Common myeloid progenitor, CD34-positive (primary cell): ENCODE measurements around the gene PAGE4.

ENCODE experiments used
- CTCF ChIA-PET: fragments of 350-600 bp; sonication (Branson Sonifier 250); formaldehyde crosslinking; loops from one replicate; lab custom pipeline; 2021; ENCODE audit warnings: antibody characterized with exemption; lab: Charles Lee
- POLR2A ChIA-PET: fragments of 350-600 bp; sonication (Branson Sonifier 250); formaldehyde crosslinking; loops from one replicate; lab custom pipeline; 2021; ENCODE audit warnings: antibody characterized with exemption; lab: Charles Lee
- DNase-seq, 3 donors: peaks; one replicate each; pipeline versions ENCODE4 v3.0.0 to v3.0.0-alpha.2; 2013
- H3K27ac ChIP-seq, 2 experiments: 1 replicate in 1 of 2; 2 replicates in 1 of 2; pipeline ENCODE4 v1.7.0; 2013; ENCODE audit warnings: inconsistent platforms in 2 of 2, low read length in 2 of 2, mild to moderate bottlenecking in 2 of 2, low read depth in 1 of 2, moderate library complexity in 1 of 2; ENCODE audit not compliant: severe bottlenecking in 2 of 2, insufficient read depth in 1 of 2, poor library complexity in 1 of 2
- H3K27me3 ChIP-seq, 5 experiments: replicated peaks in 2 of 5; 1 replicate in 3 of 5; 2 replicates in 2 of 5; pipeline versions ENCODE4 v1.6.1 to v1.7.0; 2013; ENCODE audit warnings: low read length in 4 of 5, mild to moderate bottlenecking in 2 of 5, moderate library complexity in 2 of 5, inconsistent platforms in 1 of 5; ENCODE audit not compliant: insufficient read depth in 5 of 5, control insufficient read depth in 4 of 5
- H3K36me3 ChIP-seq, 4 experiments: 1 replicate in 2 of 4; 2 replicates in 2 of 4; pipeline versions ENCODE4 v1.6.1 to v1.7.0; 2013; ENCODE audit warnings: low read length in 3 of 4, control low read depth in 1 of 4, mild to moderate bottlenecking in 1 of 4; ENCODE audit not compliant: control insufficient read depth in 4 of 4, insufficient read depth in 4 of 4
- H3K4me1 ChIP-seq, 4 experiments: 1 replicate in 3 of 4; 2 replicates in 1 of 4; pipeline versions ENCODE4 v1.6.1 to v1.7.1; 2013; ENCODE audit warnings: low read length in 3 of 4, mild to moderate bottlenecking in 3 of 4, control low read depth in 1 of 4, inconsistent platforms in 1 of 4, moderate library complexity in 1 of 4; ENCODE audit not compliant: control insufficient read depth in 4 of 4, insufficient read depth in 4 of 4; ENCODE audit errors: control extremely low read depth in 1 of 4
- H3K4me3 ChIP-seq, 7 experiments: 1 replicate in 4 of 7; 2 replicates in 3 of 7; pipeline versions ENCODE4 v1.5.1 to v1.7.0; 2013; ENCODE audit warnings: mild to moderate bottlenecking in 7 of 7, low read length in 6 of 7, moderate library complexity in 6 of 7, inconsistent platforms in 2 of 7, low read depth in 2 of 7, control low read depth in 1 of 7; ENCODE audit not compliant: insufficient read depth in 4 of 7, control insufficient read depth in 1 of 7; ENCODE audit errors: extremely low read depth in 1 of 7
- H3K9me3 ChIP-seq, 5 experiments: 1 replicate in 4 of 5; 2 replicates in 1 of 5; pipeline versions ENCODE4 v1.6.1 to v1.7.1; 2013; ENCODE audit warnings: low read length in 4 of 5, mild to moderate bottlenecking in 2 of 5, inconsistent platforms in 1 of 5, low read depth in 1 of 5, moderate library complexity in 1 of 5; ENCODE audit not compliant: control insufficient read depth in 4 of 5, insufficient read depth in 2 of 5; ENCODE audit errors: control extremely low read depth in 1 of 5
- WGBS: methylation state at CpG from one replicate; pipeline ENCODE4 v1.1.5; 2013; ENCODE audit not compliant: insufficient coverage; 5-methylcytosine and 5-hydroxymethylcytosine counted together

The PAGE4 gene

DNA sequence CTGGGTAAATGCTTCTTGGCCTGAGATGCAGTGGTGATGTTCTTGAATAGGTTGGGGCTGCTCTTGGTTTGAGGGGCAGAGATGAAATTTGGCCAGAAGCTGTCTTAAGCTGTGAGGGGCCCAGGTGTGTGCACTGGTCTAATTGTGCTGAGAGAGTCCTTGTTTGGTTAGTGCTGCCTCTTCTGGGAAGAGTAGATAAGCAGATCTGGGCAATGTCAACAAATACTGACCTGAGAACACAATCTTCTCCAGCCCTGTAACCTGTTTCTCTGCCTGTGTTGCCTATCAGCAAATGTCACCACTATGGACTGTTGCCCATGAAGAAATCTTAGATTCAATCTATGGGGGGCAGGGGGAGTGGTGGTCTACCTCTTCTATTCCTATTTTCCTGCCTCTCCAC, 33.0 kb downstream of the PAGE4 start:
- H3K27ac ChIP-seq: no peak overlapping the region
- H3K27me3 ChIP-seq: no peaks in the 10 kb centered on the region
- ChIA-PET POLR2A (no interaction called here), CTCF (no interaction called here)
- H3K4me1 ChIP-seq: no peaks in the 10 kb centered on the region
- no peak for DNase-seq
- no peaks in the 10 kb centered on the region for H3K36me3 ChIP-seq
- no peak overlapping the region for H3K4me3 ChIP-seq
- no peaks in the 10 kb centered on the region for H3K9me3 ChIP-seq

DNA sequence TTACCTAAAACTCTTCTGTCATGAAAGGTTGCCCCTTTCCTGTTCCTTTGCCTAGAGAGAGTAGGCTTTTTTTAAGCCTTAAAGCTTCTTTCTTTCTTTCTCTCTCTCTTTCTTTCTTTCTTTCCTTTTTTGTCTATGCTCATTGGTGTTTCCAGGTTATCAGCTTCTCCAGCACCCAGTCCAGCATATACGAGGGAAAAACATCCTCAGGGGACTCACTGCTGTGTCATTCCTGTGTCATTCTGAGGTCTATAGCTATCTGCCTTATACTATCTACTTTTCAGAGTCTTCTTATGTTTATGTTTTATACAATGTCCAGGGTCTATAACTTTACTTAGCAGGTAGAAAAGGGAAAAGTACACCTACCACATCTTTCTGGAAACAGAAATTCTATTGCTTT, 39.6 kb downstream of the PAGE4 start:
- H3K27ac ChIP-seq: no peak overlapping the region
- H3K9me3 ChIP-seq: no peaks in the 10 kb centered on the region
- H3K36me3 ChIP-seq: no peaks in the 10 kb centered on the region
- H3K27me3 ChIP-seq: peaks cover 0 to 2% (median 0%) of the 10 kb centered on the region in 5 experiments
- H3K4me3 ChIP-seq: no peak overlapping the region
- no CpG with 5 or more reads among the region's 1 CpG for WGBS
- DNase-seq: no peak
- ChIA-PET POLR2A (no interaction called here), CTCF (interaction anchor here (1.0 to 2.4 kb wide), 2 partner anchors 9 to 10 kb away, joined by 3 to 6 read pairs; no protein-coding TSS in a partner anchor)
- no peaks in the 10 kb centered on the region for H3K4me1 ChIP-seq

DNA sequence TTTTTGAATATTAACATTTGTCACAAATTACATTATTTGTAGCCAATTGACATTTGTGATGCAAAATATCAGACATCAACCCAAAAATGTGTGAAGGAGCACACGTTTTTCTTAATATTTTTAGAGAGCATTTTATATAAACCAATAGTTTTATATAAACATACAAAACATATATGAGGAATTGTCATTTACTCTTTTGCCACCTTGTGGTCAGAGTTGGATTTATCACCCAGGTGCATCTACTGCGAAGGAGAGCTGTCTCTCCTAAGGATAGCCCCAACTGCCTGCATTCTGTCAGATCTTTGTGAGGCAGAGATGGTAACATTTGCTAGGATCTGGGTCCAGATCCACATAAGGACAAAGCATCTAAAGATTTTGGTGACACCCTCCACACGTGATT, 47.6 kb downstream of the PAGE4 start:
- Histone ChIP-seq H3K27ac (no peak overlapping the region), H3K4me1 (peaks cover 0 to 26% (median 12%) of the 10 kb centered on the region in 4 experiments), H3K27me3 (no peaks in the 10 kb centered on the region), H3K4me3 (no peak overlapping the region), H3K36me3 (peaks cover 0 to 2% (median 0%) of the 10 kb centered on the region in 4 experiments), H3K9me3 (no peaks in the 10 kb centered on the region)
- ChIA-PET POLR2A (no interaction called here), CTCF (interaction anchor here (0.8 to 3.9 kb wide), 2 partner anchors 37 to 1247 kb away, joined by 3 to 31 read pairs; no protein-coding TSS in a partner anchor)
- 10% methylated on average over 1 of the region's 3 CpGs for WGBS
- peak; percentile 30 to 67 (median 63) for DNase-seq

DNA sequence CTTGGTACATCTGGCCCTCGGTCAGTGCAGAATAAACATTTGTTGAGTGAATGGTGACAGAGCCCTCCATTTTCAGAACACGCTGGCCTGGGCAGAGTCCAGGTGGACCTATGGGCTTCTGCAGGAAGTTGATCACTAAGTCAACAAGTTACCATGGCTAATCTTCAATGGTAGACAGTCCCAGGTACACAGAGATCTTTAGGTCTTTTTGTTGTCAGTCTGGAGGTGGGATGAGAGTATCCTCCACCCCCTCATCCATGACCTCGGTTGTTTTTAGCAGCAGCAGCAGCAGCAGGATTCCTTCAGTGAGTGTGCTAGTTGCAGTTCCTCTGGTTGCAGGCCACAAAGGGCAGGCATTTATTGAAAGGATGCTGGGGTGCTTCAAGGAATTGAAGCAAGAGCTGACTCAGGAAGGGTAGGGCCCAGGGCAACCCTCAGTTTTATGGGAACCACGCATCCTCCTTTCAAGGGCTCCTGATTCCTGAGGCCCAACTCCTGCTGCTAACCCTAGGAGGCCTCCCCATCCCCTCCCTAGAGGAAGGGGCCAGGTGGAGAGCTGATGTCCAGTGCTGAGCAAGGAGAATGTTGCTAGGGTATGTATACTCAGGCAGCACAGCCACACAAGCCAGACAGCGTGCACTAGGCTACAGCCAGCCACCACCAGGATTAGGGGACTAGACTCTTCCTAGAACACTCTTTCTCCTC, 48.4 kb downstream of the PAGE4 start:
- H3K27me3 ChIP-seq: no peaks in the 10 kb centered on the region
- peak overlapping the region in 1 of 2 experiments; percentile 32 for H3K27ac ChIP-seq
- peaks cover 0 to 26% (median 12%) of the 10 kb centered on the region in 4 experiments for H3K4me1 ChIP-seq
- peaks cover 0 to 2% (median 0%) of the 10 kb centered on the region in 4 experiments for H3K36me3 ChIP-seq
- H3K9me3 ChIP-seq: no peaks in the 10 kb centered on the region
- ChIA-PET CTCF (interaction anchor here (0.8 to 3.9 kb wide), 5 partner anchors 9 to 1248 kb away, joined by 3 to 31 read pairs (median 6); no protein-coding TSS in a partner anchor), POLR2A (no interaction called here)
- WGBS: 88% methylated on average over 4 of the region's 5 CpGs
- H3K4me3 ChIP-seq: no peak overlapping the region
- DNase-seq: no peak

DNA sequence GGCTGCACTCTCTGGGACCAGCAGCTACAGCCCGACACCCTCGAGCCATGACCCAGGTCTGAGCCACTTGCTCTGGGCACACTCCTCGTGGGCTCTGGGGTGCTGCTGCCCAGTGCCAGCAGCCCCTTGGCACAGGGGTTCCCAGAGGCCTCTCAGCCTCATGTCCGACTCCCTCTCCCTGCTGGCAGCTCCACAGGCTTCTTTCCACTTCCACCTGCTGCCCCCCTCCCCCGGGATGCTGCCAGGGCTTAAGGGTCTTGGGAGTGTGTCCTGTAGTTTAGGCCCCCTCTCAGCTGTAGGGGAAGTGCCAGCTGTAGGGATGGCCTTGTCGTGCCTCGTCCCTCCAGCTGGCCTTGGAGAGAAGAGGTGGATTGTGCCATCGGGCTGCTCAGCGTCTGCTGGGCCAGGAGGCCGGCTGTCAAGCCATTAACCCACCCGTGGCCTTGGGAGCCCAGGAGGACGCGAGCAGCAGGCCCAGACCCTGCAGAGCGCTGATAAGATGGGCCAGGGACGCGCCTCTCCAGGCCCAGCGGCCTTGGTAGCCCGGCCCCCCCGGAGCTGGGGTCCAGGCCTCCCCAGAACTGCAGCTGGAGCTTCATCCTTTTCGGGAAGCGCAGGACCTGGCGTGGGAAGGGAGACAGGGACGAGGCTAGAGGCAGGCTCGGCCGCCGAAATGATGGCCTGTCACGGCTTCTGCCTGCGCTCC, 49.2 kb downstream of the PAGE4 start:
- Histone ChIP-seq H3K4me1 (peaks cover 0 to 26% (median 12%) of the 10 kb centered on the region in 4 experiments), H3K27ac (no peak overlapping the region), H3K4me3 (peak overlapping the region in 5 of 7 experiments; percentile 48 to 82 (median 66)), H3K36me3 (peaks cover 0 to 2% (median 1%) of the 10 kb centered on the region in 4 experiments), H3K9me3 (no peaks in the 10 kb centered on the region), H3K27me3 (no peaks in the 10 kb centered on the region)
- POLR2A ChIA-PET: interaction anchor here (0.7 kb wide), 1 partner anchor 40 kb away, joined by 4 read pairs; no protein-coding TSS in a partner anchor
- CTCF ChIA-PET: interaction anchor here (1.2 to 3.9 kb wide), 4 partner anchors 9 to 587 kb away, joined by 3 to 31 read pairs (median 8); no protein-coding TSS in a partner anchor
- peak in 1 of 3 donors; percentile 8 for DNase-seq
- 52% methylated on average over 24 of the region's 28 CpGs for WGBS

DNA sequence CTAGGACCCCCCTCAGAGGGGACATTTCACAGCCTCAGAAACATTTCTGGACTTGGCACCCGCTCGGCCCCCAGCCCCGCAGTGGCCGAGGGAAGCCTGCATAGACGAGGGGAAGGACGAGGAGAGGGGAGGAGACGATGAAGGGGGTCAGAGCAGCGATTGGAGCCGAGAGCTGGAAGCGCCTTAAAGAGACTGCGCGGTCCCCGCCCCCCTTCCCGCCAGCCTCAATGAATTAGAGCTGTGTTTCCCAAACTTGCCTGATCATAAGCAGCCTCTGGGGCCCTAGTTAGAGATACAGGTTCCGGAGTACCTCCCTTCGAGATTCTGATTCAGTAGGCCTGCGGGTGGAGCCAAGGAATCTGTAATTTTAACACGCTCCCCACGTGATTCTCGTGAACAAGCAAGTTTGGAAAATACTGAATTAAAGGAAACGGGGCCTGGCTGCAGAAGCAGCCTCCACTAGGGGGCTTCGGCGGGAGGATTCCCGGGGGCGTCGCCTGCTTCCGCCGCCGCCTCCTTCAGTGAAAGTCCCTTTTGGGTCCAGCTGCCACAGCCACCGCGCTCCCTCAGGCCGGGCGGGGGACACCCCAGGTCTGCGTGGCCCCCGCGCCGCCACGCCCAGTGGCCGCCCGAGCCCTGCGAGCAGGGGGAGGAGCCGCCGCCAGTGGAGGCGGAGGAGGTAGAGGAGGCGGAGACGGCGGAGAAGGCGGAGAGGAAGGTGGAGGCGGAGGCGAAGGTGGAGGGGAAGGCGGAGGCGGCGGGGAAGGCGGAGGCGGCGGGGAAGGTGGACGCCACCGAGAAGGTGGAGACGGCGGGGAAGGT, 49.9 kb downstream of the PAGE4 start, which contains the start of gene USP27X:
Gene USP27X (plus strand): TSS at position 651 of the 822 bp plus-strand sequence. CDS start 824 bp downstream, outside the sequence.
- Histone ChIP-seq H3K9me3 (no peaks in the 10 kb centered on the region), H3K27me3 (no peaks in the 10 kb centered on the region), H3K4me3 (peak within 1 kb of the TSS; percentile 30 to 82 (median 64)), H3K36me3 (peaks cover 0 to 2% (median 1%) of the 10 kb centered on the region in 4 experiments), H3K27ac (peak within 1 kb of the TSS in 1 of 2 experiments; percentile 51), H3K4me1 (peaks cover 0 to 26% (median 12%) of the 10 kb centered on the region in 4 experiments)
- ChIA-PET POLR2A (interaction anchor here (0.7 kb wide), 1 partner anchor 40 kb away, joined by 4 read pairs; no protein-coding TSS in a partner anchor), CTCF (interaction anchor here (0.6 to 3.9 kb wide), 7 partner anchors 12 to 587 kb away, joined by 3 to 31 read pairs (median 4); no protein-coding TSS in a partner anchor)
- DNase-seq: peak; percentile 79 to 94 (median 92)
- WGBS: 40% methylated on average over 44 of the region's 60 CpGs
